HG03442 (cell line): ENCODE measurements around the gene FAM25G.
"Not testable (repeated sequence)": the region's sequence is repeated elsewhere in the genome, so short reads cannot be mapped to it uniquely, and the experiment has no call there.

Source experiments
- ATAC-seq: cut with Tn5 transposase; IDR thresholded peaks from one replicate; pipeline ENCODE4 v1.9.1; 2021; ENCODE audit warnings: mild to moderate bottlenecking, moderate library complexity; ENCODE audit not compliant: unreplicated experiment

FAM25G gene

GRCh38 chr10:47491600-47491999, at the start of gene FAM25G:
Gene FAM25G (minus strand): TSS chr10:47491700. CDS start chr10:47491674, 26 bp downstream.
- not testable (repeated sequence) for ATAC-seq

DNA sequence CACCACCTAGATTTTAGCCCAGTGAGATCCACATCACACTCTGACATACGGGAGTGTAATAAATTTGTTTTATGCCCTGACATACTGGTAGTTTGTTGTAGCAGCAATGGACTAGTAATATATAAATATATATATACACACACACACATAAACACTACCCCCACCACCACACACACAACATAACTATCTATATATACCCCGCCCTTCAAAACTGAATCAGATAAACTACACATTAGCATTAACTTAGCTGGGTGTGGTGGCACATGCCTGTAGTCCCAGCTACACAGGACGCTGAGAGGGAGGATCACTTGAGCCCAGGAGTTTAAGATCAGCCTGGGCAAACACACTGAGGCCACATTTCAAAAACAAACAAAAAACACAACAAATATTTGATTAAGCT, 44.9 kb upstream of the FAM25G start:
- ATAC-seq: not testable (repeated sequence)

- ATAC-seq: not testable (repeated sequence)
Measured at GRCh38 chr10:47523475-47523874, 32.0 kb upstream of the FAM25G start, which contains the start of gene AGAP9. Gene AGAP9 (minus strand): TSS chr10:47523638. CDS start chr10:47523526, 112 bp downstream.

- ATAC-seq: not testable (repeated sequence)
Measured at GRCh38 chr10:47502313-47502712, 10.8 kb upstream of the FAM25G start.

DNA sequence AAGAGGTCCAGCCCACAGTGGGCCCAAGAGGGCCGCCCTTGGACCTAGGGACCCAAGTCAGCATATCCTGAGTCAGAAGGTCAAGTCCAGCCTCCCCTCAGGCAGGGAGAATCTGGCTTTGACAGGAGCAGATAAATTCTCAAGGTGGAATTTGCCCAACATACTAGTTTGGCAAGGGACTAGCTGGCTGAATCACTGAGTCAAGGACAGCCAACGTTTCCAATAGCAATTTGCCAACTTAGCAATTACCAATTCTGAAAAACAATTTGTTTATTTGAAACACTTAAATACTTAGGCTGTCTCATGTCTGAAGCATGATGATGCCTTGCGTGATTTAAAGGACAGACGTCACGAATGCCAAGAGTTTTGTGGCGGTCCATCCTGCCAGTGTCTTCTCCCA, 2.7 kb upstream of the FAM25G start:
- ATAC-seq: not testable (repeated sequence)

GRCh38 chr10:47489630-47490029, 1.9 kb downstream of the FAM25G start:
- not testable (repeated sequence) for ATAC-seq

- not testable (repeated sequence) for ATAC-seq
Measured at GRCh38 chr10:47485943-47486342, 5.6 kb downstream of the FAM25G start.

GRCh38 chr10:47484786-47485185, 6.7 kb downstream of the FAM25G start:
- not testable (repeated sequence) for ATAC-seq

DNA sequence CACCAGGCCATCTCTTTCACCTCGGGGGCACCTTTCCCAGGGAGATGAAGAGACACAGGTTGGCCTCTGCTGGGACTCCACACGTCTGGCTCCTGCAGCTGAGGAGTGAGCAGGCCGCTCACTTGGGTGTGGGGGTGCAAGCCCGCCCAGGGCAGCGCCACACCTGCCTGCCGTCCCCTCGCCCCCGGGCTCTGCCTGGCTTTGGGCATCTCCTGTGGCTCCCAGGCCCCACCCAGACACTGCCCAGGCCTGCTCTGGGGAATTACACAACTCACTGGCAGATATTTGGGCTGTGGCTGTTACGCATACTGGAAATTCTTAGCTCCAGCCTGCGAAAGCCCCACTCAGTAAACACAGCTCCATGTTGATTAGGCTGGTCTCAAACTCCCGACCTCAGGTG, 7.6 kb downstream of the FAM25G start, which contains the start of gene ANXA8:
TSS of gene ANXA8 (minus strand) at position 193 of the 400 bp plus-strand sequence. CDS start at position 11, 182 bp downstream.
- not testable (repeated sequence) for ATAC-seq

DNA sequence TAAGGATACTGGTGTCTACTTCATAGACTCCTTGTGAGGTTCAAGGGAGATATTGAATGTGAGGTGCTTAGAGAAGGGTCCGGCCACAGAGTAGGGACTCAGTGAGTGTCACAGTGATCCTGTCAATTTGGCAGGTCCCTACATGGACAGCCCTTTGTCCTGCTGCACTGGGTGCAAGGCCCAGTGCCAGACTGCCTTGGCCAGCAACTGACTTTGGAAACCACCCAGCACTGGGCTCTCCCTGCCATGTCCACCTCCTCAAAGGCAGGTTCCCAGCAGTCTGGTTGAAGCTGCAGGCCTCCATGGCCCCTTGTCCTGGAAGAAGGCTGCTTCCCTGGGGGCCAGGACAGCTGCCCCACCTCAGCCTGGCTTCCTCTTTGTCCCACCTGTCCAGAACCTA, 9.1 kb downstream of the FAM25G start:
- ATAC-seq: not testable (repeated sequence)

DNA sequence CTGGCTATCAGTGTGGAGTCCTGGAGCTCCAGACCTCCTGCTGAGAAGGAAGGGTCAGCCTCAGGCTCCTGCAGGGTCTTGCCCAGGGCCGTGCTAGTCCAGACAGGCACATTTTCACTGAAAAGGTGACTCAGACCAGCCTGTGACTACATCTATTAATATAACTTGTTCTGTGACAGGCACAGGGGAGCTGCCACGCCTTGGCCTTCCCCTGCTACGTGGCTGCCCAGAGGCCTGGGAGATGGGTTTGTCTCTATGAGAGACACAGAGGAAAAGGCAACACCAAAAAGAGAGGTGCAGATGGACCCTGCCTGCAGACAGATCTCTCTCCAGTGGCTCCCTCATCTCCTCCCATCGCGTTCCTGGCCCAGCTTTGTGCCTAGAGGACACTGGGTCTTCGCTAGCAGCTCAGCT, 9.7 kb downstream of the FAM25G start:
- not testable (repeated sequence) for ATAC-seq

DNA sequence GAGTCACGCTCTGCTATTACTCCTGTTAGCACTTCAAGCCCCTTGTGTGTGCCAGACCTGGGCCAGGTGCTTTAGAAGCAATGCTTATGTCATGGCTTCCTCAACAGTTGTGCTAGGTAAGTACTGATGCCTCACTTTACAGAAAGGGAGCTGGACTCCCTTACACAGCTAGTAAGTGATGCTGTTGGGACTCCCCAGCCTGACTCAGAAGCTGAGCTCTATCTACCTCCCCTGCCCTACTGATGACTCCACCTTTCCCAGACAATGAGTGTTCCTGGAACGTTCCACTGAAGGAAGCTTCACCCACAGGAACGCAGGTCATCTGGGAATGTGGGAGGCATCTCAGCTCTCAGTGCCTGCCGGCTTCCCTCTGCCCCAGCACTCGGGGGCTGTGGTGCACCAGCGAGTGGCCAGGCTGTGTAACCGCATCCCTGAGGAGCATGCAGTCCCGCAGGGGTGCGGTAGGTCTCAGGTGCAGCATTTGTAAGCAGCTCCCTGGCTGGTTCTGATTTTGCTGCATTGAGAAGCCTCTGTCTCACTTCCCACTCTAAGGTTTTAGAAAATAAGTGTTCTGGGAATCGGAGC, 10.2 kb downstream of the FAM25G start:
- not testable (repeated sequence) for ATAC-seq

- not testable (repeated sequence) for ATAC-seq
Measured at GRCh38 chr10:47480133-47480532, 11.4 kb downstream of the FAM25G start.

DNA sequence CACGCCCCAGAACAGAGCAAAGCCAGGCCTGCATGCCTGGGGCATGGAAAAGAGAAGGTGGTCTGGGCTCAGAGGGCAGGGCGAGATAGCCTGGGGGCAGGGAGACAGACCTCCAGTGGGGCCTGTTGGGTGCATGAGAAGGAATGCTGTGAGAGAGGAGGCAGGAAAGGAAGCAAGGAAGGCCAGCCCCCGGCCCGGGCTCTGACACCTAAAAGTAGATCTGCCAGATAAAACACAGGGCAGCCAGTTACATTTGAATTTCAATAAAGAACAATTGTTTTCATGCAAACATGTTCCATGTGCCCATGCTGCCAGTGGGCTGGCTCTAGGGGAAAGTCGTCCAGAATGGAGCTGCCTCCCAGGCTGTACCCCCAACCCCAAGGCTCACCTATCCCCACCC, 13.4 kb downstream of the FAM25G start:
- ATAC-seq: not testable (repeated sequence)

GRCh38 chr10:47477078-47477477, 14.4 kb downstream of the FAM25G start:
- ATAC-seq: not testable (repeated sequence)

DNA sequence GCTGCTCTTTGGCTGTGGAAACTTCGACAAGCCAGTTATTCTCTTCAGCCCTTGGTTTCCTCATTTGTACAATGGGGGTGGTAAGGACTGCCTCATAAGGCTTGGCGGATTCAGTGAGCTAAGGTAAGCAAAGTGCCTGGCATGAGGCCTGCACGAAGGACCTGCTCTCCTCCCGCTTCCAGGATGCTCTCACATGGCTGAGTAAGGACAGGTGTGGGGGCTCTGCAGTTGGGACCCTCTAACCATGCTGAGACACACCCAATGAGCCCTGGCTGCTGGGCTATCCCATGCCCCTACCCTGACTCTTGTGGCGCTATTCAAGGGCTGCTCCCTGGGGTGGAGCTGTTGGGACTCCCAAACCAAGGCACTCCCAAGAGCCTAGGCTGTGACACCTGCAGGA, 16.4 kb downstream of the FAM25G start:
- ATAC-seq: not testable (repeated sequence)

- ATAC-seq: not testable (repeated sequence)
Measured at GRCh38 chr10:47473516-47473915, 18.0 kb downstream of the FAM25G start.

DNA sequence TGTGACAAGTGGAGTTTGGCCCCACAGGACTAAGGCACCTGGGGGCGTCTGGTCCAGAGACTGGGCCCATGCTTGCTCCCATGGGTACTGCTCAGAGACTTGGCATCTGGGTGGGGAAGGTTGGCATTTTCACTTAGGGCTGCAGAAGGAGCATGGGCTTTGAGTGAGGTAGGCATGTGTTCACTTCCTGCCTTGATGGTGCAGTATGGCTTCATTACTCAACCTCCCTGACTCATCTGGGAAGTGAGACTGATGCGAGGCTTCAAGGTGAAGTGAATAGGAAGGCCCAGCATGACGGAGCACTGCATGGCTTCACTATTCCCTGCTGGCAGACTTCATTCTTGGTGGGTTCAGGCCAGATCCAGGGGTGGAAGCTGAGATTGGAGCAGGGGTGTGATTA, 18.9 kb downstream of the FAM25G start:
- peak; percentile 81 for ATAC-seq

DNA sequence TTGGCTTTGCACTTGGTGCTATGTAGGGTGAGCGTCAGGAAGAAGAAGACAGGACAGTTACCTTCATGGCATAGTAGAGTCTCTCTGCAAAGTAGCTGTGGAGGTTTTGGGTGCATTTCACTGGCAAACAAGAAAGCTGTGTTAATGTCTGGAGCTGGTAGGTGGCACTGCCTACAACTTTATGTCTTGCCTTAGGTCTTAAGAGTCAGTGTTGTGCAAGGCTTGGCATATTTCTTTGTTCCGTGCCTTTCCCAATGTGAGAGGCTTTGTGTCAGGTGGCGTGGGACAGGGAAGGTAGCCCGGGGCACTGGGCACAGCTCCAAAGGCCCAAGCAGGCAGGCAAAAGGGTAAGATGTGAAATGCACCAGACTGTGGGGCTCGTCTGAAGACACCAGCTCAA, 19.4 kb downstream of the FAM25G start:
- not testable (repeated sequence) for ATAC-seq

GRCh38 chr10:47468731-47469528, 22.6 kb downstream of the FAM25G start:
- ATAC-seq: not testable (repeated sequence)

DNA sequence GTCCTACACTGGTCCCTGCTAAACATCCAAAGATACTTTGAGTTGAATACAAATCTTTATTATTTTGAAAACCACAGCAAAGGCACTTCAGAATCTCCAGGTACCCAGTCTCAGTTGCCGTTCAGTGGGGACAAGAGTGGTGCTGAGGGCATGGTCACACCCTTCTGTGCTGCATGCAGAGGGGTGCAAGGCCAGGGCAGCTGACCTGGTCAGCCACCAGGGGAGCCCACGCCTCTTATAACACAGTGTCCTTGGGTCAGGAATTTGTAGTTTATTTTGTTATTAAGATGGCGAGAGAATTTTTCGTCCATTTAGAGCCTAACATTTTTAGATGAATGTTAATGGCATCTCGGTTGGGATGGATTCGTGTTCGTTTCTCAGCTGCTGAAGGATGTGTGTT, 23.5 kb downstream of the FAM25G start:
- not testable (repeated sequence) for ATAC-seq

DNA sequence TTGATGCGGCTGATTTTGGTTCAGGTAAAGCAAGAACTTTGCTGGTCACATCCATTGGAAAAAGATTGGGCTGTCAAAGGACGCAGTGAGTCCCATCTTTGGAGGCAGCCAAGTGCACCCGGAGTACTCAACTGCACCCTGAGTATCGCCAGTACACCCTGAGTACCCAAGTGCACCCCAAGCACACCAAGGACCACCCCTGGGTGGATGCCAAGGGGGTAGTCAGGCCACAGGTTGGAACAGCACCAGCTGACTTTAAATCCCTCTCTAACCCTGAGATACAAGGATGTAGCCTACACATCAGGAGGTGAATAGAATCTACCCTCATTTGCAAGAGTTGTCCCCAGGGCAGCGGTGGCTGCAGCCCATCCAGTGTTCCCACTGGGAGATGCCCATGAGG, 24.0 kb downstream of the FAM25G start:
- not testable (repeated sequence) for ATAC-seq
